Keratinocyte (primary cell): ENCODE results near the gene C3orf49.

Experiments used
- EZH2 ChIP-seq: IDR thresholded peaks from one replicate; pipeline ENCODE4 v1.6.1; 2012; ENCODE audit warnings: inconsistent platforms, mild to moderate bottlenecking, low read length, moderate library complexity
- TF ChIP-seq, protein P1 (sequence below), 3 experiments: IDR thresholded peaks in 1 of 3; conservative IDR thresholded peaks in 1 of 3; optimal IDR thresholded peaks in 1 of 3; 2 replicates in 2 of 3; 3 replicates in 1 of 3; pipeline versions ENCODE3 to v1.5.1; 2011; ENCODE audit warnings: low read length in 3 of 3, mild to moderate bottlenecking in 3 of 3, moderate library complexity in 2 of 3, control low read depth in 1 of 3, inconsistent platforms in 1 of 3; ENCODE audit not compliant: insufficient read depth in 2 of 3; ENCODE audit errors: extremely low read depth in 1 of 3

DNA sequence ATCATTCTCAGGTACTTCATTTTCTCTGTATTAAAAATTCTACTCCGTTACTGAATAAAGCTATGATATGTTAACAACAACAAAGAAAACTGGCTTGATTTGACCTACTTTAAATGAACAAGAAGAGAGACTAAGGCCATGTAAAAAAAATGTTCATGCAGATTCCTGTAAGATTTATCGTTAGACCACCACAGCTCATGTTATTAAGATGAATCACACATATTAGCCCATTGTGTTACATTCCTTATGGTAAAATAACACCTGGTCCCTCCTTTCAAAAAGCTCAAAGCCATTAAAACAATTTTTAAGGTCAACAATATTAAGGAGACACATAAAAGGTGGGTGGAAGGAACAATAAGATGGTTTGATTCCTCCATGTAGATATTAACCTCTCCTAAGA lies 38.2 kb downstream of the C3orf49 start:
- TF ChIP-seq, protein P1, sequence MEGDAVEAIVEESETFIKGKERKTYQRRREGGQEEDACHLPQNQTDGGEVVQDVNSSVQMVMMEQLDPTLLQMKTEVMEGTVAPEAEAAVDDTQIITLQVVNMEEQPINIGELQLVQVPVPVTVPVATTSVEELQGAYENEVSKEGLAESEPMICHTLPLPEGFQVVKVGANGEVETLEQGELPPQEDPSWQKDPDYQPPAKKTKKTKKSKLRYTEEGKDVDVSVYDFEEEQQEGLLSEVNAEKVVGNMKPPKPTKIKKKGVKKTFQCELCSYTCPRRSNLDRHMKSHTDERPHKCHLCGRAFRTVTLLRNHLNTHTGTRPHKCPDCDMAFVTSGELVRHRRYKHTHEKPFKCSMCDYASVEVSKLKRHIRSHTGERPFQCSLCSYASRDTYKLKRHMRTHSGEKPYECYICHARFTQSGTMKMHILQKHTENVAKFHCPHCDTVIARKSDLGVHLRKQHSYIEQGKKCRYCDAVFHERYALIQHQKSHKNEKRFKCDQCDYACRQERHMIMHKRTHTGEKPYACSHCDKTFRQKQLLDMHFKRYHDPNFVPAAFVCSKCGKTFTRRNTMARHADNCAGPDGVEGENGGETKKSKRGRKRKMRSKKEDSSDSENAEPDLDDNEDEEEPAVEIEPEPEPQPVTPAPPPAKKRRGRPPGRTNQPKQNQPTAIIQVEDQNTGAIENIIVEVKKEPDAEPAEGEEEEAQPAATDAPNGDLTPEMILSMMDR (optimal IDR thresholded peaks at IDR 0.05 in 1 of 3, IDR thresholded peaks at IDR 0.05 in 1 of 3, conservative IDR thresholded peaks at IDR 0.05 in 1 of 3; ENCODE audit: extremely low read depth in 1 of 3, insufficient read depth in 2 of 3, low read length in 3 of 3) = no peak
- TF ChIP-seq EZH2 = no peak
